AG10803 (cell line): Measurements from ENCODE around the gene DDX56.

ENCODE experiments used
- DNase-seq: peaks from one replicate; pipeline ENCODE4 v3.0.0; 2010; ENCODE audit warnings: low read depth
- H3K4me3 ChIP-seq: 2 replicates; pipeline ENCODE4 v1.5.1; 2011; ENCODE audit warnings: mild to moderate bottlenecking, low read length, control low read depth
- TF ChIP-seq, protein P1 (sequence below): conservative IDR thresholded peaks from 2 replicates; pipeline ENCODE4 v1.5.1; 2011; ENCODE audit warnings: mild to moderate bottlenecking, low read length, control low read depth, inconsistent platforms

DDX56 gene

DNA sequence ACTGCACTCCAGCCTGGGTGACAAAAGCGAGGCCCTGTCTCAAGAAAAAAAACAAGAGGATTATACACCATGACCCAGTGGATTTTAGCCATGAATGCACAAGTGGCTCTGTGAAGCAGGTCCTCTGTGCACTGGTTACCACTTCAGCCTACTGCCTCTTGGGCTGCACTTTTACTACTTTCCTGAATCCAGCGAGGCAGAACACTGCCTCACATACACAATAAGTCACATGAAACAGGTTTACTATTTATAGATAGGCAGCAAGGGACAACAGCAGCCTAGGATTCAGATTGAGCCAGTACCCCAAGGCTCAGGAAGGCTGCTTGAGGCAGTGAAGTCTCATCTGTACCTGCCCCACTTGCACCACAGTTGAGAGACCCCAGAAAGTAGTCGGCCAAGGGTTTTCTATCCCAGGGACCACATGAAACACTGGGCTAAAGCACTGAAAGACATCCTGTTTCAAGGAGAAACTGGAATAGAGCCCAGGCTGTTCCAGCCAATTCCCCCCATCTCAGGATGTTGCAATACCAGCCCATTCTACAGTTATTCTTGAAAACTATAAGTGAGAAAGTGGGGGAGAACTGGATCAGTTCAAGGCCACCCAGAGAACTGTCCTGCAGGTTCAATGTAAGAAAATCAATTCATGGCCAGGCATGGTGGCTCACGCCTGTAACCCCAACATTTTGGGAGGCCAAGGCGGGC is 22.4 kb upstream of the DDX56 start:
- TF ChIP-seq, protein P1, sequence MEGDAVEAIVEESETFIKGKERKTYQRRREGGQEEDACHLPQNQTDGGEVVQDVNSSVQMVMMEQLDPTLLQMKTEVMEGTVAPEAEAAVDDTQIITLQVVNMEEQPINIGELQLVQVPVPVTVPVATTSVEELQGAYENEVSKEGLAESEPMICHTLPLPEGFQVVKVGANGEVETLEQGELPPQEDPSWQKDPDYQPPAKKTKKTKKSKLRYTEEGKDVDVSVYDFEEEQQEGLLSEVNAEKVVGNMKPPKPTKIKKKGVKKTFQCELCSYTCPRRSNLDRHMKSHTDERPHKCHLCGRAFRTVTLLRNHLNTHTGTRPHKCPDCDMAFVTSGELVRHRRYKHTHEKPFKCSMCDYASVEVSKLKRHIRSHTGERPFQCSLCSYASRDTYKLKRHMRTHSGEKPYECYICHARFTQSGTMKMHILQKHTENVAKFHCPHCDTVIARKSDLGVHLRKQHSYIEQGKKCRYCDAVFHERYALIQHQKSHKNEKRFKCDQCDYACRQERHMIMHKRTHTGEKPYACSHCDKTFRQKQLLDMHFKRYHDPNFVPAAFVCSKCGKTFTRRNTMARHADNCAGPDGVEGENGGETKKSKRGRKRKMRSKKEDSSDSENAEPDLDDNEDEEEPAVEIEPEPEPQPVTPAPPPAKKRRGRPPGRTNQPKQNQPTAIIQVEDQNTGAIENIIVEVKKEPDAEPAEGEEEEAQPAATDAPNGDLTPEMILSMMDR, result no peak
- peak; percentile 30 for DNase-seq
- no peak overlapping the region for H3K4me3 ChIP-seq

- TF ChIP-seq, protein P1, result no peak
- no peak for DNase-seq
- no peak overlapping the region for H3K4me3 ChIP-seq
These were observed 17.2 kb upstream of the DDX56 start for GRCh38 chr7:44590910-44591309.

GRCh38 chr7:44587843-44588711 is 14.4 kb upstream of the DDX56 start:
- H3K4me3 ChIP-seq, result no peak overlapping the region
- TF ChIP-seq, protein P1, result peak; percentile 74
- DNase-seq, result peak; percentile 67

DNA sequence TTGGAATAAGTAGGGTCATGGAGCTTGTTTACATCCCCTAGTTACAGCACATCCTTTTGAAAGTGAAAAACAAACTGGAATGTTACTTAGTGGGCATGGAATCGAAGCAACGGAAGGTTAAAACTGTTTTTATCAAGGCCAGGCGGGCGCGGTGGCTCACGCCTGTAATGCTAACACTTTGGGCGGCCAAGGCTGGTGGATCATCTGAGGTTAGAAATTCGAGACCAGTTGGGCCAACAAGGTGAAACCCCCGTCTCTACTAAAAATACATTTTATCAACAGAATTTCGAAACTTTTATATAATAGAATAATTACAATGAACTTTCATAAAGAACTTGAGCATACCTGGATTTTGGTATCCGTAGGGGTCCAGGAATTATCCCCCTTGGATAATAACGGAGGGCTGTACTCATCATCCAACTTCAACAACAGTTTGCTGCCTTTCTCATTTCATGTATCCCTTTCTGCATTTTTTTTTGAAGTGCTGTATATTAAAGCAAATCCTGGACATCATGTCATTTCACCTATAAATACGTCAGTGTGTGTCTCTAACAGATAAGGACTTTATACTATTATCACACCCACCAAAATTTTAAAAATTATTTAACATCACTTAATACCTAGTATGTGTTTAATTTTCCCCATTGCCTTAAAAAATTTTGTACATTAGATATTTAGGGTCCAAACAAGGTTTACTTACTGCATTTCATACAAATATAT is 9.6 kb upstream of the DDX56 start:
- TF ChIP-seq, protein P1, result no peak
- H3K4me3 ChIP-seq, result peak overlapping the region; percentile 94
- no peak for DNase-seq

DNA sequence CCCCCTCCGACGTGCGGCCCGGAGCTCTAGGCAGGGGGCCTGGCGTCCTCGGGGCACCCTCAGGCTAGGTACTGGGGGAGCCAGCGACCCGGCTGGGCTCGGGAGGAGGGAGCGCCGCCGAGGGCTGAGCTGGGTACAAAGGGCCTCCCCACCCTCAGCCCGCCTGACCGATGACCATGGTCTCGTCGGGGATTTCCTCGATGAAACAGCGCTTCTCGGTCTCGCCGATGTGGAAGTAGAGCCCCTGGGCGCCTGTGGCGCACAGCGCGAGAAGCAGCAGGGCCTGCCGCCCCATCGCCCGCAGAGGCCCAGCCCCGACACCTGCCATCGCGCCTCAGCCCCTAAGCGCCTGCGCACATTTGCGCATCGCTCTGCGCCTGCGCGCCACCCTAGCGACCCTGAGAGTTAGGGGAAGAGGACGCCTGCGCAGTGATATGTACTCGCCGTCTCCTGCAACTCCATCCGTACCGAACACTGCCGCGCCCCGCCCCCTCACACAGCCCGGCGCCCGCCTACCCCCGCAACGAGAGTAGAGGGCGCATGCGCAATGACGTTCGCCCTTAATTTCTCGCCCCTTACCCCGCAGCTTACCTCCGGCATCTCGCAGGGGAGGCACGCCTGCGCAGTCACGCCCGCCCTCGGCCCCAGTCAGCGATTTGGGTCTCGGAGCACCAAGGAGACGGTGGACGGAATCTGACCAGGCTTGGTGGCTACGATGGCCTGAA is 8.3 kb upstream of the DDX56 start, which contains the start of gene TMED4:
Gene TMED4 (minus strand): TSS at position 353 of the 725 bp plus-strand sequence. CDS start 25 bp downstream, at position 328.
- TF ChIP-seq, protein P1, result no peak
- peak; percentile 98 for DNase-seq
- H3K4me3 ChIP-seq, result peak within 1 kb of the TSS; percentile 94
